ENCODE data around the gene FAM184B. TPM values are rescaled to one million over a fixed set of nuclear protein-coding genes. Genes with fewer than 3 reads are reported as not detected.

Gene FAM184B
- total and polyA plus RNA-seq, 2 of the 4 experiments (the other 2 are of a cell fraction): 0.07 to 0.18 TPM

GRCh38 chr4:17709763-17710068 is 71.7 kb downstream of the FAM184B start:
- Histone ChIP-seq H3K36me3 (ENCODE audit: control insufficient read depth, insufficient read depth, low read length) (no peaks in the 10 kb centered on the region), H3K4me3 (ENCODE audit: insufficient read depth, low read depth, low read length) (no peak overlapping the region), H2BK120ac (ENCODE audit: low read depth, low read length) (no peak overlapping the region), H3K9me1 (ENCODE audit: insufficient read depth, low read length) (no peaks in the 10 kb centered on the region), H2AK9ac (replicated peaks; ENCODE audit: low read depth, low read length, poor library complexity) (no peak overlapping the region), H2AK5ac (ENCODE audit: low read depth, low read length) (no peak overlapping the region), H2BK20ac (ENCODE audit: low read depth, low read length) (no peak overlapping the region), H3K27me3 (ENCODE audit: control insufficient read depth, insufficient read depth, low read length) (no peaks in the 10 kb centered on the region; the same call in 1 of the 2 replicates), H3K9ac (ENCODE audit: low read depth, low read length) (no peak overlapping the region), H2BK15ac (ENCODE audit: low read depth, low read length) (no peak overlapping the region), H3K14ac (replicated peaks; ENCODE audit: low read depth, low read length) (no peak overlapping the region), H4K8ac (ENCODE audit: low read depth in 2 of 2, low read length in 2 of 2) (no peak overlapping the region), H3K79me1 (ENCODE audit: low read depth in 1 of 2, low read length in 2 of 2) (no peaks in the 10 kb centered on the region), H3K4me1 (ENCODE audit: control insufficient read depth, insufficient read depth, low read length) (no peaks in the 10 kb centered on the region), H4K91ac (ENCODE audit: insufficient read depth, low read depth, low read length) (no peak overlapping the region), H3K4me2 (ENCODE audit: low read depth, low read length) (no peak overlapping the region), H3K27ac (ENCODE audit: insufficient read depth, low read length) (no peak overlapping the region), H2AFZ (replicated peaks; ENCODE audit: low read length, poor library complexity) (no peak overlapping the region), H3K23ac (ENCODE audit: low read depth, low read length) (no peak overlapping the region), H3K4ac (ENCODE audit: low read depth, low read length) (no peak overlapping the region), H3K9me3 (ENCODE audit: control insufficient read depth, insufficient read depth, low read length) (no peaks in the 10 kb centered on the region), H4K5ac (ENCODE audit: low read depth, low read length) (no peak overlapping the region), H2BK5ac (ENCODE audit: low read depth, low read length, poor library complexity, severe bottlenecking) (no peak overlapping the region), H4K20me1 (ENCODE audit: insufficient read depth, low read length) (no peaks in the 10 kb centered on the region), H3K56ac (ENCODE audit: extremely low read depth, insufficient read depth, low read length) (no peak overlapping the region), H3K18ac (ENCODE audit: low read depth, low read length) (no peak overlapping the region)
- ATAC-seq (ENCODE audit: low read depth) (no peak), DNase-seq (no peak)
- WGBS, 2 experiments (ENCODE audit: extremely low coverage in 2 of 2, insufficient read length in 1 of 2): 58% methylated on average over 5 of the region's 8 CpGs; no CpG with 5 or more reads in 1 of the 2 experiments
- BruUV-seq (replicated peaks): no TSS peak
- CTCF ChIA-PET: no interaction called here
- POLR2A ChIA-PET (ENCODE audit: unreplicated experiment): no interaction called here
- dilution Hi-C loops (cut with HindIII; ENCODE audit: low sequenced_read_pairs, unreplicated experiment): no loop called here
- intact Hi-C loops (cut with micrococcal nuclease): no loop called here
- in situ Hi-C loops (cut with MboI; ENCODE audit: low sequenced_read_pairs): no loop called here
- TF ChIP-seq CEBPB (IDR thresholded peaks at IDR 0.05; ENCODE audit: low read depth, low read length) (no peak), MAFK (IDR thresholded peaks at IDR 0.05; ENCODE audit: low read depth, low read length) (no peak), ELK1 (IDR thresholded peaks at IDR 0.05; ENCODE audit: borderline replicate concordance, low read depth, low read length) (no peak), MAZ (IDR thresholded peaks at IDR 0.05; ENCODE audit: borderline replicate concordance, low read depth, low read length) (no peak), CHD1 (IDR thresholded peaks at IDR 0.05; ENCODE audit: low read depth, low read length) (no peak), USF2 (IDR thresholded peaks at IDR 0.05; ENCODE audit: low read depth, low read length) (no peak)
